Stimulated activated CD8-positive, alpha-beta memory T cell treated with anti-CD3 and anti-CD28 coated beads, Interleukin-4, amount 100 ng/mL, for 48 hours (primary cell): ENCODE data around the gene TLCD3B.

ENCODE experiments used
- DNase-seq: peaks from one replicate; pipeline ENCODE4 v3.0.0-alpha.2; 2020

The TLCD3B gene

DNA sequence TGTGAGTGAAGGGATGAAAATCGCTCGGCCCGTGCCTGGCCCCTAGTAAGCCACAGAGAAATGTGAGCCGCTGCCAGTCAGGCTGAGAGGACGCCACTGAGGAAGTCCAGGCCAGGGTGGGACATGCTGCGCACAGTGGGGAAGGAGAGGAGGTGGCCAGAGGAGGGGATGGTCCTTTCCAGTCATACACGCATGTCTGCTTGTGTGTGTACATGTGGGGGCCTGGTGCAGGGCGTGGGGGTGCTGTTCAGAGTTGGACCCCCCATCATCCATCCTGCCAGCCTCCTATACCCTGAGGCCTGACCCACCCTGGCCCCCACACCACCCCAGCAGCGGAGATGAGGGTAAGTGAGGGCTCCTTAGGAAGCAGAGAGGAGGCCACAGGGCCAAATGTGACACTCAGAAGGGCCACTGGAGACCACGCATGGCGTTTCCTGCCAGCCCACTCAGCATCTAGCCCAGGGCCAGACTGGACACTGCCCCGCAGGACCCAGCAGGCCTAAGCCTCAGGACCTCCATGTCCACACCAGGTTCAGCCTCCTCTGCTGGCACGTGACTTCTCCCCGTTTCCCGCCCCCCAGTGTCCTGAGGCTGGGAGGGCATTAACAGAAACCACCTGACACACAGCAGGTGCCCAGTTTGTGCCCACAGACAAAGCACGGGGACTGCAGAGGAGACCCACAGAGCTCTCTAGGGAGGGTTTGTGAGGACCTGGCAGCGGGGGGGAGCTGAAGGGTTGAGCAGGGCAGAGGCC is 27.2 kb downstream of the TLCD3B start:
- no peak for DNase-seq

DNA sequence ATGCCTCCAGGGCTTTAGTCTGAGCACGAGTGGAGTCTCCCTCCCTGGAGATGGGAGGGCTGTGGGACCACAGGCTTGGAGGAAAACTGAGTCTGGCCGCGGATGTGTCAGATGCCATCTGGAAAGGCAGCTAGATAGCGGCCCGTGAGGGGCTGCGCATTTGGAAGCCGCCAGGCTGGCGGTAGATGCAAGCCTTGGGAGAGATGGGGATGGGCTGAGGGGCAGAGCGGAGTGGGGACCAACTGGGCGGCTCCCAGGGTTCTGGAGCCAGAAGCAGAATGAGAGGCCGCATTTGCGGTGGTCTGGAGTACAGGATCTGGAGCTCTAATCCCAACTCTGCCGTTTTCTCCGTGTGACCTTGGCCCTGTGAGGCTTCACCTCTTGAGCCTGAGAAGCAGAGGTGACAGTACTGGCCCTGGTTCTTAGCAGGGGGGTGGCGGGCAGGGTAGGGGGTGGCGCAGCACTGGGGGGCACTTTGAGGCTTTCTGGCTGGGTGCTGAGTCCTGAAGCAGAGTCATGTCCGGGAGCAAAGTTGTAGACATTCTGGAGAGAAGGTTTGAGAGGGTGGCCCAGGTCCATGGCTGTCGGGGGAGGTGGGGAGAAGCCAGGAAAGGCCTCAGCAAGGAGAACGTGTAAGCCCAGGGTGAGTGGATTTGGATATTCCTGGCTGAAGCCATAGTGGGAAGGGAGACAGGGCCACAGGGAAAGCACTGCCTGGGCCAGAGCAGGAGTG is 28.3 kb downstream of the TLCD3B start:
- no peak for DNase-seq

DNA sequence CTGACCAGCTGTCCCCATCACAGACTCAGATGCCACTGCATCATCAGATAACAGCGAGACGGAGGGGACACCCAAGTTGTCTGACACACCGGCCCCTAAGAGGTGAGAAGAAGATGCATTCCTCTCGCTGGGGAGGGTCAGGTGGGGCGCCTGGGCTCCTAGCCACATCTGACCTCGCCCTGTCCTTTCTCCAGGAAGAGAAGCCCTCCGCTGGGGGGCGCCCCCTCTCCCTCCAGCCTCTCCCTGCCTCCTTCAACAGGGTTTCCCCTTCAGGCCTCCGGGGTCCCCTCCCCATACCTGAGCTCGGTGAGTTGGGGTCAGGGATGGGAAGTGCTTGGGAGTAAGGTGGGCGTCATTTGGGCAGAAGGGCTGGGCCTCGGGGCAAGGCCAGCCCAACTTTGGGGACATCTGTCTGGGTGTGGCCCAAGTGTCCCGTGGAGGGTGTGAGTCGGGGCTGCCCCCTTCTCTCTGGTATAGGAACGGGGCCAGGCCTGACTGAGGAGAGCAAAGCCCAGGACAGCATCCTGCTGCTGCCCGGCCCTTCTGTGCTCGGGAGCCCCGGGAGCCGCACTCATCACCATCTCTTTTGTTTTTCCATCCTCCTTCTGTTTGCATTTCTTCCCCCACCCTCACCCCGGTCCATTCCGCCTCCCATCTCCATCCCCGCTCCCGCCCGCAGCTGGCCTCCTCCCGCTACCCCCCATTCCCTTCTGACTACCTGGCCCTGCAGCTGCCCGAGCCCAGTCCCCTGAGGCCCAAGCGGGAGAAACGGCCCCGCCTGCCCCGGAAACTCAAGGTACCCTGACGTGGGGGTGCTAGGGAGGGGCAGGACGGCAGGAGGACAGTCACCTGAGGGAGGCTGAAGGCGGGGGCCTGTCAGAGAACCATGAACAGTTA is 30.1 kb downstream of the TLCD3B start:
- DNase-seq = no peak

DNA sequence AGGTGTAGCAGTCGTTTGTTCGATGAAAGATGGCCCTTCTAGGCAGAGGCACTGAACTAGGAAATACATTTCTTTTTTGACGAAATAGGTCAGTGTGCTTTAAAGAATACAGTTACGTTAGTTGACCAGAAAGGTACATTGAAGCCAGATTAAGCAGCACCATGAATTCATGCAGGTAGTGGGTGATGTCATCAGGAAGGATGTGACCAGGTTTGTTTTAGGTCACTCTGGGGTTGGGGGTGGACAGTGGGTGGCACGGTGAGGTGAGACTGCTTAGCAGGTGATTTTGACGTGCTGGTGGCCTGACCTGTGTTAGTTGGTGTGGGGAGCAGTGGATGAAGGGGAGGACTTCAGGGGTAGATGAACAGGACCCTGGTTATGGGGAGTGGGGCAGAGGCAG is 31.5 kb downstream of the TLCD3B start:
- no peak for DNase-seq

DNA sequence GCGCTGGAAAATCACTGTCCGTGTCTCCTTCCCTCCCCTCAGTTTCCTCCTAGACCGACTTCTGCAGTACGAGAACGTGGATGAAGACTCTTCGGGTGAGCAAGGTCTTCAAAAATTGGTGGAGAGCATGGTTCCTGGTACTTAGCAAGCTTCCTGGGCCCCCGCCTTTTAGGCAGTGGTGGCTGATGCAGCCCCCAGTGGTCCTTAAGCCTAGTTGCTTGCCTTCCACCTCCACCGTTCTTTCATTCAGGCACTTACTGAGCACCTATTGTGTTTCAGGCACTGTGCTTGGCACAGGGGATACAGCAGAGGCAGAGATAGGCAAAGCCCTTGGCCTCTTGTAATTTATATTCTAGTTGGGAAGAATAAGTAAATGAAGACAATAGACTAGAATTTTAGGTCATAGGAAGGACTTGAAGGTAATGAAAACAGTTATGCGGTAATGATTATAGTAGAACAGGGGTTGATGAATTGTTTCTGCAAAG is 34.3 kb downstream of the TLCD3B start:
- no peak for DNase-seq

DNA sequence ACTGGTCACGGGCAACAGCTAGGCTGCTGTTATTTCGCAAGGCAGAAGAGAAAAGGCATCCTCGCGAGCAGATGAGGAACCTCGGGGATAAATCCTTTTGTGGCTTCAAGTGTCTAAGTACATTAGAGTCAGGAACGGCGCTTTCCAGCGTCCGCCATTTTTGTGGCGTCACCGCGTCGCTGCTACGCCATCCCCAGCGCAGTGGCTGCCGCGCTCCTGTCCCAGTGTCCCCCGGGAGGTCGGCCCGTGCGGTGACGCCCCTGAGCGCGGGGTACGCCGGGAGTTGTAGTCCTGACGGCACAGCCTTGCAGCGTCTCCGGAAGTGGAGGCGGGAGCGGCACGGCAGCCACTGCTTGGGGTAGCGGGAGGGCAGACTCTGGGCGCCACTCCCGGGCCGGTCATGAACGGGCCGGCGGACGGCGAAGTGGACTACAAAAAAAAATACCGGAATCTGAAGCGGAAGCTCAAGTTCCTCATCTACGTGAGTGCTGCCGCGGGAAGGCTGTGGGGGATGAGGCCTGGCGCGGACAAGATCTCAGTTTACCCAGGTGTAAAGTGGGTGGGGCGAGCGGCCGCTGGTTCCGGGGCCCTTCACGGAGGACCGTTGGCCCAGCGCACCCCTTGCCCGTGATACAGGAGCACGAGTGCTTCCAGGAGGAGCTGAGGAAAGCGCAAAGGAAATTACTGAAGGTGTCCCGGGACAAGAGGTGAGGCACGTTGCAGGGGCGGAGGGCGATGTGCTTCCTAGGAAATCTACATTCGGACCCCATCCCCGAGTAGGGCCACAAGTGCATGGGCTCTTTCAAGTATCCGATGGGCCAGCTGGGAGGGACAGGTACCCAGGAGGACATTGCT is 34.9 kb downstream of the TLCD3B start, which contains the start of gene INO80E:
INO80E (plus strand) TSS at position 331 of the 855 bp plus-strand sequence; CDS start at position 401, 70 bp downstream.
- DNase-seq = peak; percentile 100

DNA sequence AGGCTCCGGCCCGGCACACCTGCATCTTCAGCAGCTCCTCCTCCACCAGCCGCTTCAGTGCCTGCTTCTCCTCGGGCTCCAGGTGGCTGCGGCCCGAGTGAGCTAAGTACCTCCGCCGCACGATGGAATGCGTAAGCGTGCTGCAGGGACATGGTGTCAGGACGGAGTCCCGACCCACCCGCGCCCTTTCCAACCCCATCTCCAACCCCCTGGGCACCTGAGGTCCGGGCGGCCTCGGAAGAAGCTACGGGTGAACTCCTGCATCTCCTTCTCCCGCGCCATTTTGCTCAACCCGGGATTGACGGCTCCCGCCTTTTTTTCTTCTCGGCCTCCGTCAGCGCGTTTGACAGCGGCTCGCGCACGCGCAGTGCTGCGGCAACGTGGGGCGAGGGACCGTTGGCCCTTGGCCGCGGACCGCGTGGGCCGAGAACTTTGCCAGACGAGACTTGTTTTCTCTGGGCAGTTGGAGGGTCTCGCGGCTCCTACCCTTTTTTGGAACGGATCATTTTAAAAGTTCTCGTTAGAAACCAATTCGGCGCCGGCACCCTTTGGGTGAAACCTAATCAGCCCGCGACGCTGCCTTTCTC is 35.7 kb downstream of the TLCD3B start, which contains the start of gene HIRIP3:
HIRIP3 (minus strand) TSS at position 294 of the 587 bp plus-strand sequence; CDS start at position 282, 12 bp downstream.
- peak; percentile 91 for DNase-seq

DNA sequence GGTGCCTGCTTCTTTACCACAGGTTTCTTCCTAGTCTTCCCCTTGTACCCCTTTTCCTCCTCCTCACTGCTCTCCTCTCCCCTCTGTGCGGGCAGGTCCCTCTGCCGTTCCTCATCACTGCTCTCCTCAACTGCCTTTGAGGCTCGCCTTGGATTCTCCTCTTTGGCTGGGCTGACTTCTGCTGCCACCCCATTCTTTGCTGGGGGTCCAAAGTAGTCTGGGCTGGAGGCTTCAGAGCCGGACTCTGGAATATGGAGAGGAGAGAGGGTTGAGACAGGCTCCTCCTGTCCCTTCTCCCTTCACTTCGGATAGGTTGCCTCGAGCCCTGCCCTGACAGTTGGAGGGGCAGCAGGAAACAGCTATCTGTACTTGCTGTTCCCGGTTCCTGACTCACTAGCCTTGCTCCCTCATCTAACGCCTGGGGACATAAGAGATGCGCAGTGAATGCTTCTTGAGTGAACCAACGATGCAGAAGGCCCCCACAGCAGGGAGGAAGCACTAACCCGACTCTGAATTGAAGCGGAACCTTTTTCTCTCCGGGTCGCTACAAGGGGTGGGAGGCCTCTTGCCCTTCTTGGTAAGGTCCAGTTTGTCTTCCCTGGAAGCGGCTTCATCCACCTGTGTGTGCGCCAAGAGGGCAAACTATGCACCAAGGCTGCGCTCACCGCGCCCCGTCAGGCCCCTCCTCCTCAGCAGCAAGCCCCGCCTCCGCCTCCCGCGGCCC is 36.3 kb downstream of the TLCD3B start:
- DNase-seq = peak; percentile 85

DNA sequence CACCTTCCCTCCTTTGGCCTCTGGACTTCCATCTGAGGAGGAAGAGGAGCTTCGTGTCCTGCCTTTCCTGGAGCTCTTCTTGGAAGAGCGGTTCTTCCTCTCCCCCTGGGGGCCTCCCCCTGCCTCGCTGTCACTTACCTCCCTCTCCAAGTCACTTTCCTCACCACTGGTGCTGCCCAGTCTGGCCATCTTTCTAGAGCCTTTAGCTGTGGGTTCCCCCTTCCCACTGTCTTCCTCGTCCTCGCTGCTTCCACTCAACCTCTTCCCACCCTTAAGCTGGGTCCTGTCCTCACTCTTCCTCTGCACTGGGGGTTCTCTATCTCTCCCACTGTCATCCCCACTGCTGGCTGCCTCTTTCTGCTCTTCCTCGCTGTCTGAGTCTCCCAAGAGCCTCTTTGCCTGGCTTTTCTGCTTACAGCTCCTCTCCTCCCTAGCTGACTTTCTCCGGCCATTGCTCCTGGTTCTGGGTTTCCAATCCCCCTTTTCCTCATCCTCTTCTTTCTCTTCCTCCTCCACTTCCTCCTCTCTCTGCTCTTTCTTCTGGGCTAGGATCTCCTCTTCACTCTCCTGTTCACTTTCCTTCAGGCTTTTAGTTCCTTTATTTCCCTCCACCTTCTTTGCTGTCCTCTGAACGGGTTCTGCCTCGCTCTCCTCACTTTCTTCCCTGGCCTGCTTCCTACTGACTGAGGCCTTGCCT is 37.0 kb downstream of the TLCD3B start:
- no peak for DNase-seq

DNA sequence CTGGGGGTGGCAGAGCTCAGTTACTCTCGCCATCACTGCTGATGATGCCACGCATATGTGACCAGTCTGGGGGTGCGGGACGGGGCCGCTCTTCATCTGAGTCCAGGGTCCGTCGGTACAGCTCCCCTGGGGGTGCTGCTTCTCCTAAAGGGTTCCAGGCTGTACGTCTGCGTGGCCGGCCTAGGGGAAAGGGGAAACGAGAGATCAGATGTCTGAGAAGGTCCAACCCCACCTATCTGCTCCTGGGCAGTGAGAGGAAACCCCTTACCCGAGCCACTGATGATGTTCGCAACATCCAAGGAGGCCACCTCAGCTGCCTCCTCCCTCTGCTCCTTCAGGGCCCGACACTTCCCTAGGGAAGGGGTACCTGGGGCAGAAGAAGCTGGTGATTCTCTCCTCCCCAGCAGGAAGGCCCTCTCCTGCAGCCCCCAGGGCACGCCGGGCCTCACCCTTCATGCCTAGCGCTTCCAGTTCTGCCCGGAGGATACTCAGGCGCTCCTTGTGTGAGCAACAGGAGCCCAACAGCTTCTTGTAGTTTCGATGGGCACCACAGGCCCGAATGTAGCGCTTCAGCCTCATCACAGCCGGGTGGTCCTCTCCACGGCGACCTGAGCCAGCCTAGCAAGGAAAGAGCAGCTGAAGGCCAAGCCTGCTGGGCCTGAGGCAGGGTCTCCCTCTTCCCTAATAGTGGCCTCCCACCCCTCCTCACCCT is 37.7 kb downstream of the TLCD3B start:
- no peak for DNase-seq

DNA sequence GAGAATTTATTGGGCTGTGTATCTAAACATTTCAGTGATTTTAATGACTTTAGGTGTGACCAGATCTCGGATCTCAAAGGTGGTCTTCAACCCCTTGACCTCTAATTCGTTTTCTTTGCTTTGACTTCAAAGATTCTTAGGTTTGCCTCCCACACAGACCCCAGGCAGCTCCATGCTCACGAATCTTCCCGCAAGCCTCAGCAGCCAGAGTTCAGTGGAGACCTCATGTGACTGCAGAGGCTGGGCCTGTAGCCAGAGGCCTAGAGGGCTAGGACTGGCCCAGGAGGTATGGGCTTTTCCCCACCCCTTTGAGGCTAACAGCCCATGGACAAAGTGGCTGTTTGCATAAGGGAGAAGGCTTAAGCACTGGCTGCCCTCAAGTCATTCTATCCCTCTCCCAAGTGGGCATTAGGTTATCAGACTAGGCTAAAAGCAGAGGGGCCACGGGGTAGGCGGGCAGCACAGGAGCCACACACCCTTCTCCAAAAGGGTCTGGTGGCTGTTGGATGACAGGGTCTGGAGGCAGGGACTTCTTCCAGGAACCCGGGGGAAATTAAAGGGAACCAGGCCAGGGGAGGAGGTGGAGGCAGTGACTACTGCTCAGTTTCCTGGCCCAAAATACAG is 38.6 kb downstream of the TLCD3B start:
- no peak for DNase-seq

DNA sequence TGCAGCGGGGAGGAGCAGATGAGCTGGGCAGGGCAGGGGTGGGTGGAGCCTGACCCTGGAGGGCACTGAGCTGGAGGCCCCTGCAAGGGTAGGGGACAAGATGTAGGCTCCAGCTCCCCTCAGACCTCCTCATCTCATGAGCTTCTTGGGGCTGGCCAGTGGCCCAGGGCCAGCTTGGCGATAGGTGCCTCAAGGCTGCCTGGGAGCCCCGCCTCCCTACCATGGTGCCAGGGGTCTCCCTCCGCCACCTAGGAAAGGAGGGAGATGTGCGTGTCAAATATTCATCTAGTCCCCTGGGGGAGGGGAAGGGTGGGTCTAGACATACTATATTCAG is 39.5 kb downstream of the TLCD3B start:
- DNase-seq = no peak

DNA sequence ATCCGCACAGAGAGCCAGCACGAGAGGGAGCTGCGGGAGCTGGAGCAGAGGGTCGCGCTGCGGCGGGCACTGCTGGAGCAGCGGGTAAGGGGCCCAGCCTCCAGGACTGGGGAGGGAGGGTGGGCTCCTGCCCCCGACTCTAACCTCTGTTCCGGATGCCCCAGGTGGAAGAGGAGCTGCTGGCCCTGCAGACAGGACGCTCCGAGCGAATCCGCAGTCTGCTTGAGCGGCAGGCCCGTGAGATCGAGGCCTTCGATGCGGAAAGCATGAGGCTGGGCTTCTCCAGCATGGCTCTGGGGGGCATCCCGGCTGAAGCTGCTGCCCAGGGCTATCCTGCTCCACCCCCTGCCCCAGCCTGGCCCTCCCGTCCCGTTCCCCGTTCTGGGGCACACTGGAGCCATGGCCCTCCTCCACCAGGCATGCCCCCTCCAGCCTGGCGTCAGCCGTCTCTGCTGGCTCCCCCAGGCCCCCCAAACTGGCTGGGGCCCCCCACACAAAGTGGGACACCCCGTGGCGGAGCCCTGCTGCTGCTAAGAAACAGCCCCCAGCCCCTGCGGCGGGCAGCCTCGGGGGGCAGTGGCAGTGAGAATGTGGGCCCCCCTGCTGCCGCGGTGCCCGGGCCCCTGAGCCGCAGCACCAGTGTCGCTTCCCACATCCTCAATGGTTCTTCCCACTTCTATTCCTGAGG is 40.0 kb downstream of the TLCD3B start:
- no peak for DNase-seq

DNA sequence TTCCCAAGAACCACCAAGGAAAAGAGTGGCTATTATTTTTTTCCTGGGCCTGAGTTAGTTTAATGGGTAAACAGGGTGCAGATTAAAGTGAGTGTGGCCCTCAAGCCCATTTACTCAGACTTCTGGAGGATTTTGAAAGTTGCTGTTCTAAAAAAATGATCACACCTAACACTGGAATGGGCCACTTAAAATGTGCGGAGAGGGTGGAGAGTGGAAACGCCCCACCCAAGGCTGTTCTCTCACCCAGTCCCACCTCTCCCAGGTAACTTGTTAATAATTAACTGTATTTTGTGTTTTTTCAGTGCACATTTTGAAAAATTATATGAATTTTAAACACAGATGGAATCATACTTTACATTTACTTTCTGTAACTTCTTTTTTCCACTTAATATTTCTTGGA is 41.0 kb downstream of the TLCD3B start:
- no peak for DNase-seq

DNA sequence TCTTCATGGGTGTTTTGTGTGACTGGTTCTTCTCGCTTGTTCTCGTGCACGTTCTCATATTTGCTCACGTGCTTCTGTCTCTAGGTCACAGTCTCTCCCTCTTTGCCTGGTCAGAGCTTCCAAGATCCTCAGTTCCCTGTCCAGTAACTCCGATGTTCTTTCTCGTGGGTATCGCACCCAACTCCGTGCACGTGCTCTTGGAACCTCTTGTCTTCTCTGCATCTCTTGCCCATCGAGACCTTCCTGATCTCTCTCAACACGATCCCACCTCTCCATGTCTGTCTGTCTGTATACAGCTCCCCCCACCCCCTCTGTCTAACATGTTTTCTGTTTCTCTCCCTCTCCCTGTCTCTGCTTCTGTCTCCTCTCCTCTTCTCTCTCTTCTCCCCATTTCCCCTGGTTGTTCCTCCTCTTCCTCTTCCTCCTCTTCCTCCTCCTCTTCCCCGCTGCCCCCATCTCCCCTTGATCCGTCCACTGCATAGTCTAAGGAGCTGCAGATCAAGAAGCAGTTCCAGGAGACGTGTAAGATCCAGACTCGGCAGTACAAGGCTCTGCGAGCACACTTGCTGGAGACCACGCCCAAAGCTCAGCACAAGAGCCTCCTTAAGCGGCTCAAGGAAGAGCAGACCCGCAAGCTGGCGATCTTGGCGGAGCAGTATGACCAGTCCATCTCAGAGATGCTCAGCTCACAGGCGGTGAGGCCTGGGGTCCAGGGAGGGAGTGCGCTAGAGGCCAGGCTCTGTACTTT is 41.8 kb downstream of the TLCD3B start:
- no peak for DNase-seq

DNA sequence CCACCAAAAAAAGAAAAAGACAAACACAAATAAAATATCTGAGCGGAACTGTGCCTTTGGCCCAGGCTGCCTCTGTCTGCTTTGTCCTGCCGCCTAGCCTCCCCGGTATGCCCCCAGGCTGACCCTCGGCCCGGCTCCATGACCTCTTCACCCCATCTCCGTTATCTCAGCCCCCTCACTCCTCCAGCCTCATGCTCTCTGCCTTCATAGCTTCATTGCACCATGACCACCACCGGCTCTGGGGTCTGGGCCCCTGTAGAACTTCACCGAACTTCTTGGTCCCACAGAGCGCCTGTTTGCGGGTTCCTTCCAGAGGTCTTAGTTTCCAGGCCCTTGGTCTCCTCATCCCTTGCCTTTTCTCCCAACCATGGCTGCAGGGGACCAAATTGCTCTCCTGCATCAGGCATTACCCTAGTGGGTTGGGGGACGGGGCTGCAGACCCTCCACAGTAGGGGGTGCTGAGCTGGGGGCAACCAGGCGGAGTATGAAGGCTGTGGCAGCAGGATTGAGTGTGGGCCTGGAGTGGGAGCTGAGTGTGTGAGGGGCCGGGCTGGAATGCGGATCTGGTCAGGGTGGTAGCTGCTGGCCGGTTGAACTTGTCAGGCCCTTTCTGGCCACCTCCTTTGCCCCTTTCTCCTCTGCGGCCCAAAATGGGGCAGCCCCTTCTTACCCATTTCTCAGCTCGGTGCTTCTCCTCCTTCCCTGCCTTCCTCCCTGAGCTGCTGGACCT is 42.6 kb downstream of the TLCD3B start:
- no peak for DNase-seq
